Measurements from ENCODE around the gene CLPTM1.

DNA sequence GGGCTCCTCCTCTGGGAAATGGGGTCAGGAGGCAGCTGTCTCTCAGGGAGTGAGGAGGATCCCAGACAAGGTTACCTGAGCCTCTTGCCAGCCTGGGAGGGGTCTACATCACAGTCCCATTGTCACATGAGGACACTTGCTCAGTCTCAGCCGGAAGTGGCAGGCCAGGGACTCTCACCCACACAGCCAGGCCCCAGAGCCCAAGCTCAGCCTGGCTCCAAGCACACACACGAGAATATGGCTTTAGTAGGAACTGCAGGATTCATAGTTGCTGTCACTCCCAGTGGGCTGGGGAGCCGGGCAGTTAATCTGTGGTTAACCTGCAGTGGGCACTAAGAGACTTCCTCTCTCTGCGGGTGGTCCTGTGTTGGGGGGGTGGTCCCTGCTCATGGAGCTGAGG, 30.3 kb downstream of the CLPTM1 start:
- TF ChIP-seq CTCF (conservative IDR thresholded peaks at IDR 0.05; ENCODE audit: low read depth, low read length) = no peak
- no peak for TF ChIP-seq EZH2 (IDR thresholded peaks at IDR 0.05; ENCODE audit: borderline replicate concordance, low read depth, low read length, poor library complexity, severe bottlenecking)

All from A673 (cell line).